Activated naive CD8-positive, alpha-beta T cell treated with anti-CD3 and anti-CD28 coated beads, Interleukin-2, amount 10 ng/mL, durations not matched to agents 7 days and 5 days (primary cell): ENCODE measurements around the gene RMND5B. TPM values are rescaled to one million over a fixed set of nuclear protein-coding genes. Genes with fewer than 3 reads are reported as not detected.

Experiments used
- ATAC-seq: fragments of 150-1000 bp; cut with Tn5 transposase; one replicate; pipeline ENCODE4 v1.10.0; 2021; ENCODE audit warnings: low read depth, moderate library complexity
- POLR2A ChIA-PET: fragments of 350-600 bp; sonication (Branson Sonifier 250); formaldehyde crosslinking; loops from one replicate; lab custom pipeline; 2021; ENCODE audit warnings: antibody characterized with exemption; lab: Charles Lee
- DNase-seq: peaks from one replicate; pipeline ENCODE4 v3.0.0; 2021
- H3K27ac Mint-ChIP-seq: one replicate; pipeline ENCODE4 v1.8.0; 2022; ENCODE audit warnings: mild to moderate bottlenecking, mixed read lengths
- H3K27me3 Mint-ChIP-seq: one replicate; pipeline ENCODE4 v1.8.0; 2022; ENCODE audit warnings: mild to moderate bottlenecking, moderate library complexity, mixed read lengths
- H3K36me3 Mint-ChIP-seq: one replicate; pipeline ENCODE4 v1.8.0; 2021; ENCODE audit warnings: mild to moderate bottlenecking, mixed read lengths
- H3K4me1 Mint-ChIP-seq: one replicate; pipeline ENCODE4 v1.8.0; 2021; ENCODE audit warnings: mixed read lengths
- H3K4me3 Mint-ChIP-seq: one replicate; pipeline ENCODE4 v1.8.0; 2022; ENCODE audit warnings: mild to moderate bottlenecking, moderate library complexity, mixed read lengths
- H3K9me3 Mint-ChIP-seq: one replicate; pipeline ENCODE4 v1.8.0; 2021; ENCODE audit warnings: mixed read lengths
- total RNA-seq, 2 experiments: library from RNA; stranded (reverse); gene quantifications; one replicate each; pipeline ENCODE4 v1.2.3, GENCODE V29; 2021

The RMND5B gene
- total RNA-seq, 2 experiments from 2014 or later = 11.4 to 12.5 TPM

GRCh38 chr5:178176791-178177190 is 46.0 kb downstream of the RMND5B start:
- H3K4me3 Mint-ChIP-seq = no peak overlapping the region
- H3K9me3 Mint-ChIP-seq = no peaks in the 10 kb centered on the region
- H3K27me3 Mint-ChIP-seq = peaks cover 4% of the 10 kb centered on the region
- no peaks in the 10 kb centered on the region for H3K4me1 Mint-ChIP-seq
- ATAC-seq (no peak), DNase-seq (no peak)
- H3K27ac Mint-ChIP-seq = no peak overlapping the region
- POLR2A ChIA-PET = interaction anchor here (1.4 kb wide), 1 partner anchor 28 kb away, joined by 4 read pairs; the partner anchor contains the start of gene HNRNPAB
- no peaks in the 10 kb centered on the region for H3K36me3 Mint-ChIP-seq

- Mint-ChIP-seq H3K4me1 (peaks cover 7% of the 10 kb centered on the region), H3K9me3 (no peaks in the 10 kb centered on the region), H3K36me3 (no peaks in the 10 kb centered on the region), H3K4me3 (no peak overlapping the region), H3K27me3 (peaks cover 4% of the 10 kb centered on the region), H3K27ac (no peak overlapping the region)
- POLR2A ChIA-PET = interaction anchor here (0.6 to 1.0 kb wide), 2 partner anchors 27 to 1192 kb away, joined by 4 to 5 read pairs; partner anchors contain the start of gene HNRNPAB
- no peak for ATAC-seq
- no peak for DNase-seq
Observed at GRCh38 chr5:178177569-178177968, 46.8 kb downstream of the RMND5B start.

DNA sequence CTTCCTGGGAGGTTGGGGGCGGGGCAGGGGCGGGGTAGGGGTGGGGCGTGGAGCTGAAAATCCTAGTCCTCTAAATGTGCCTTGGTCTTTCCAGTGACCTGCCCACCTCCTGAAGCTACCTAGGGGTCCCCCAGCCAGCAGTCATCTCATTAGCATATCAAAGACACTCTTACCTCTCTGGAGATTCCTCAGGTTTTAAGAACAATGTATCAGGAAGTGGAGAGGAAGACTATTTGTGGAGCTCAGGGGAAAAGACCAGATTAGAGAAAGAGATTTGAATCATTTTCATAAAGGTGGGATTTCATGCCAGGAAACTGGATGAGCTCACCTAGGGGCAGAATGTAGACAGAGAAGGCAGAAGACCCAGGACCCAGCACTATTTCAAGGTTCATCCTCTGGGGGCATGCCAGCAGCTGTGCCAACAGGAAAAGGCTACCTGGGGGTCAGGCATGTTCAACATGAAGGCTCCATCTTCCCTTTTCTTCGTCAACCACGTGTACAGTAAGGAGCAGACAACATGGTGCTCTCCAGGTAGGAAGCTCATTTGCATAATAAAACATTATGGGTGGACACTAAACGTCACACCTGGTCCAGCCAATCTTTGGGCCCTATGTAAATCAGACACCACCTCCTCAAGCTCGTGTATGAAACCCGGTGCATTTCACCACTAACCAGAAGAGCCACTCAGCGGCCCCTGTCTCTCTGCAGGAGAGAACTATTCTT is 49.5 kb downstream of the RMND5B start:
- POLR2A ChIA-PET = interaction anchor here (1.2 to 1.3 kb wide), 2 partner anchors 17 to 24 kb away, joined by 3 to 4 read pairs; partner anchors contain the start of gene HNRNPAB

GRCh38 chr5:178182158-178182876 is 51.5 kb downstream of the RMND5B start:
- DNase-seq = no peak
- POLR2A ChIA-PET = interaction anchor here (0.6 to 1.9 kb wide), 3 partner anchors 11 to 76 kb away, joined by 3 to 9 read pairs (median 3); partner anchors contain the start of gene HNRNPAB
- no peaks in the 10 kb centered on the region for H3K36me3 Mint-ChIP-seq
- peak; percentile 65 for ATAC-seq
- H3K27me3 Mint-ChIP-seq = peaks cover 4% of the 10 kb centered on the region
- H3K27ac Mint-ChIP-seq = peak overlapping the region; percentile 83
- H3K9me3 Mint-ChIP-seq = no peaks in the 10 kb centered on the region
- H3K4me3 Mint-ChIP-seq = peak overlapping the region; percentile 48
- H3K4me1 Mint-ChIP-seq = peaks cover 8% of the 10 kb centered on the region

More for the DNA sequence above, 49.5 kb downstream of the RMND5B start:
- ATAC-seq = no peak
- Mint-ChIP-seq H3K27ac (no peak overlapping the region), H3K4me3 (no peak overlapping the region), H3K36me3 (no peaks in the 10 kb centered on the region), H3K27me3 (peaks cover 4% of the 10 kb centered on the region), H3K4me1 (peaks cover 8% of the 10 kb centered on the region), H3K9me3 (no peaks in the 10 kb centered on the region)
- no peak for DNase-seq

DNA sequence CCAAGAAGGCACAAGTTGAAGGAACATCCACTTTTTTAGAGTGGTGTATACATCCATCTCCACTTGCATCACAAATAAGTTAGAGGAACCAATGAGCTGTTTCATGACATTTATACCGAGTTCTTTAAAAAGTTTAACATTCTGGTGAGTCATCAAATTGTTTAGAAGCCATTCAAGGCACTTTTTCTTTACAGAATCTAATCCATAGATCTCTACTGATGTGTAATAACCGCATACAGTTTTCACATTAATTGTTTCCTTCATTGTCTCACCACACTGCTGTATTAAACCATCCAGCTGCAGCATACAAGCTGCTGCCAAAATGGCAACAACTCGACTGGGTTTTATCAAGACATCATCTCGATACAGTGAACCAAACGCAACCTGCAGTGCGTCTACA is 55.6 kb downstream of the RMND5B start:
- Mint-ChIP-seq H3K4me1 (peaks cover 8% of the 10 kb centered on the region), H3K27ac (no peak overlapping the region), H3K4me3 (no peak overlapping the region), H3K9me3 (no peaks in the 10 kb centered on the region), H3K27me3 (peaks cover 16% of the 10 kb centered on the region), H3K36me3 (no peaks in the 10 kb centered on the region)
- POLR2A ChIA-PET = interaction anchor here (1.2 kb wide), 1 partner anchor 18 kb away, joined by 5 read pairs; the partner anchor contains the start of gene HNRNPAB
- ATAC-seq (no peak), DNase-seq (no peak)

DNA sequence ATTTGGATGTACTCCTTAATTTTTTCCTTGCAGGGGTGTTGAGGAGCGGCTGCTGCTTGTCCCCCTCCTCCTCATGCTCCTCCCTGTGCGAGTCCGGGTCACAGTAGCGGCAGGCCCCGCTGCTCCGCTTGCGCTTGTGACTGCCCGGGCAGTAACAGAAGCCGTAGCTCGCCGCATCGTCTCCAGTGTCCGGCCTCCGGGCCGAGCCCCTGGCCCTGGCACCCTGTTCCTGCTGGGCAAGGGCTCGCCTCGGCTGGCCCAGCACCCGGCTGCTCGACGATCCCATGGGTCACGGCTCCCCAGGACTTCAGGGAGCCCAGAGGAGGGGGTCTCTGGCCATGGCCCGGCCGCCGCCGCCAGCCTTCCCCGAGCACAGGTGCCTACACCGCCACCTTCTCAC is 56.2 kb downstream of the RMND5B start, which contains the start of gene GMCL2:
Gene GMCL2 (minus strand): TSS at position 358 of the 400 bp plus-strand sequence. CDS start 72 bp downstream, at position 286.
- DNase-seq (no peak), ATAC-seq (no peak)
- no peak within 1 kb of the TSS for H3K4me3 Mint-ChIP-seq
- peaks cover 17% of the 10 kb centered on the region for H3K27me3 Mint-ChIP-seq
- no peak within 1 kb of the TSS for H3K27ac Mint-ChIP-seq
- POLR2A ChIA-PET = no interaction called here
- H3K9me3 Mint-ChIP-seq = no peaks in the 10 kb centered on the region
- no peaks in the 10 kb centered on the region for H3K36me3 Mint-ChIP-seq
- H3K4me1 Mint-ChIP-seq = peaks cover 6% of the 10 kb centered on the region

- POLR2A ChIA-PET = interaction anchor here (0.7 to 1.2 kb wide), 2 partner anchors 15 to 1850 kb away, joined by 3 to 5 read pairs; partner anchors contain the start of gene HNRNPAB
- ATAC-seq (no peak), DNase-seq (no peak)
- Mint-ChIP-seq H3K27me3 (peaks cover 24% of the 10 kb centered on the region), H3K9me3 (no peaks in the 10 kb centered on the region), H3K4me1 (peaks cover 15% of the 10 kb centered on the region), H3K36me3 (peaks cover 4% of the 10 kb centered on the region), H3K27ac (no peak overlapping the region), H3K4me3 (no peak overlapping the region)
Observed at GRCh38 chr5:178189433-178189832, 58.6 kb downstream of the RMND5B start.

GRCh38 chr5:178191661-178192060 is 60.8 kb downstream of the RMND5B start:
- H3K36me3 Mint-ChIP-seq = peaks cover 4% of the 10 kb centered on the region

DNA sequence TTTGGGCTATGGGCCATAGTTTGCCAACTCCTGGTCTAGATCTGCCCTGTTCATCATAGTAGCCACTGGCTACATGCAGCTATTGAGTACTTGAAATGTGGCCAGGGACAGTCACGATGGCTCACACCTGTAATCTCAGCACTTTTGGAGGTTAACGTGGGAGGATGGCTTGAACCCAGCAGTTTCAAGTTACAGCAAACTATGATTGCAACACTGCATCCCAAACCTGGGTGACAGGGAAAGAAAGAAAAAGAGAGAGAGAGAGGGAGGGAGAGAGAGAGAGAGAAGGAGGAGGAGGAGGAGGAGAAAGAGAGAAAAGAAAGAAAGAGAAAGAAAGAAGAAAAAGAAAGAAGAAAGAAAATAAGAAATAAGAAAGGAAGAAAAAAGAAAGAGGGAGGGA is 61.4 kb downstream of the RMND5B start:
- Mint-ChIP-seq H3K4me1 (peaks cover 16% of the 10 kb centered on the region), H3K36me3 (peaks cover 4% of the 10 kb centered on the region), H3K27ac (no peak overlapping the region), H3K4me3 (no peak overlapping the region), H3K27me3 (peaks cover 30% of the 10 kb centered on the region), H3K9me3 (no peaks in the 10 kb centered on the region)
- ATAC-seq (no peak), DNase-seq (no peak)
- POLR2A ChIA-PET = no interaction called here

More at GRCh38 chr5:178191661-178192060, 60.8 kb downstream of the RMND5B start:
- Mint-ChIP-seq H3K9me3 (no peaks in the 10 kb centered on the region), H3K4me3 (no peak overlapping the region), H3K4me1 (peaks cover 16% of the 10 kb centered on the region), H3K27me3 (peaks cover 30% of the 10 kb centered on the region), H3K27ac (no peak overlapping the region)
- no peak for ATAC-seq
- DNase-seq = no peak
- POLR2A ChIA-PET = no interaction called here

DNA sequence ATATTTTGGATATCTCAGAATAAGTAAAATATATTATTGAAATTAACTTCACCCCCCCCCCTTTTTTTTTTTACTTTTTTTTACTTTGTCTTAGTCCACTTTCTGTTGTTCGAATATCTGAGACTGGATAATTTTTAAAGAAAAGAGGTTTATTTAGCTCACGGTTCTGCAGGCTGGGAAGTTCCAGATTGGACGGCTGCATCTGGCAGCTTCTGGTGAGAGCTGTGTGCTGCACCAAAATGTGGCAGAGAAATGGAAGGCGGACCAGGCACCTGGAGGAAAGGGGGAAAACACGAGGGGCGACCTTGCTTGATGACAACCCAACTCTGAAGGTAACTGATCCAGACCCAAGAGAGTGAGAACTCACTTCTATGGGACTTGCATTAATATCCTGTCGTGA is 62.0 kb downstream of the RMND5B start:
- DNase-seq = no peak
- Mint-ChIP-seq H3K36me3 (peaks cover 4% of the 10 kb centered on the region), H3K27me3 (peaks cover 30% of the 10 kb centered on the region), H3K9me3 (no peaks in the 10 kb centered on the region), H3K4me3 (no peak overlapping the region), H3K4me1 (peaks cover 16% of the 10 kb centered on the region), H3K27ac (no peak overlapping the region)
- POLR2A ChIA-PET = no interaction called here
- no peak for ATAC-seq

DNA sequence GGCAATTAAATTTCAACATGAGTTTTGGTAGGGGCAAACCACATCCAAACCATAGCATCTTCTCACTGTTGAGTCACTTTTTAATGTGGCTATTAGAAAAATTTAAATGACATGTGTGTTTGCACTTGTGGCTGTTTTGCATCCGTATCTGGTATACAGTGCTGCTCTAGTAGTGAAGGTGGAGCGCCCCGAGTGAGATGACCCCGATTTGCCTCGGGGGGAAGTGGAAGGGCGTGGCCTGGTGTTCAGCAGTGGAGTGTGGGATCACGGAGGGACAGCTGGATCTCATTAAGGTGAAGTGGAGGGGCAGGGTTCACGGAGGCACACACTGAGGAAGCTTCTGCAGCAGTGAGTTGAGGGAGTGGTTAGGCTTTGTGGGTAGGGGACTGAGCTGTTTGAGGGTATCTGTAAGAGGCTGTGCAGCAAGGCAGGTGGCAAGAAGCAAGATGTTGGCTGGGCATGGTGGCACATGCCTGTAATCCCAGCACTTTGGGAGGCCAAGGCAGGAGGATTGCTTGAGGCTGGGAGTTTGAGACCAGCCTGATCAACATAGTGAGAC is 62.5 kb downstream of the RMND5B start:
- Mint-ChIP-seq H3K4me3 (peak overlapping the region; percentile 25), H3K27me3 (peaks cover 30% of the 10 kb centered on the region), H3K9me3 (no peaks in the 10 kb centered on the region), H3K36me3 (peaks cover 4% of the 10 kb centered on the region), H3K4me1 (peaks cover 16% of the 10 kb centered on the region), H3K27ac (peak overlapping the region; percentile 22)
- no peak for ATAC-seq
- POLR2A ChIA-PET = interaction anchor here (0.7 to 1.4 kb wide), 2 partner anchors 11 kb away, joined by 3 to 9 read pairs; partner anchors contain the start of gene HNRNPAB
- no peak for DNase-seq

DNA sequence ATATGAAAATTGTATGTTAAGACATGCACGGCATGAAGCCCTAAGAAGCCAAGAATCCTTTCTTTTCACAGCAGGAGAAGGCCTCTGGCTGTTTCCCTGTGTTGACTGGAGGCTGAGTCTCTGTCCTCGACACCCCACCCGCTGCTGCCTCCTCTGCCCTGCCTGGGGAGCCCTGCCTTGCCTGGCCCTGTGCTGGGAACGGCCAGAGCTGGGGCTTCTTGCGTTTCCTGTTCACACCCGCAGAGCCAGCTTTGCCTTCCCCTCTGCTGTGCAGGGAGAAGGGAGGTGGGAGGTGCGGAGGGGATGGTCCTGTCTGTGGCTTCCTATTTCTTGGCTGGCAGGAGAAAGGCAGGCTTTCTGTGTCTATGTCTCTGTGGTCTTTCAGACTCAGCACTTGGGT is 63.2 kb downstream of the RMND5B start:
- Mint-ChIP-seq H3K4me3 (peak overlapping the region; percentile 18), H3K4me1 (peaks cover 16% of the 10 kb centered on the region), H3K36me3 (peaks cover 4% of the 10 kb centered on the region), H3K27ac (no peak overlapping the region), H3K9me3 (no peaks in the 10 kb centered on the region), H3K27me3 (peaks cover 26% of the 10 kb centered on the region)
- POLR2A ChIA-PET = interaction anchor here (0.7 to 1.4 kb wide), 2 partner anchors 10 to 11 kb away, joined by 3 to 9 read pairs; partner anchors contain the start of gene HNRNPAB
- DNase-seq (no peak), ATAC-seq (peak; percentile 75)
